GM19455 (cell line): ENCODE data around the gene PCDHGA4.
"Not testable (repeated sequence)": the region's sequence is repeated elsewhere in the genome, so short reads cannot be mapped to it uniquely, and the experiment has no call there.

Source experiments
- ATAC-seq: cut with Tn5 transposase; IDR thresholded peaks from one replicate; pipeline ENCODE4 v1.9.1; 2021; ENCODE audit not compliant: unreplicated experiment

PCDHGA4 gene

GRCh38 chr5:141346017-141346416 is 8.8 kb upstream of the PCDHGA4 start:
- not testable (repeated sequence) for ATAC-seq

GRCh38 chr5:141349917-141350619 is 4.8 kb upstream of the PCDHGA4 start, which contains the start of gene PCDHGB1:
TSS of gene PCDHGB1 (plus strand) at chr5:141350099. CDS start at chr5:141350261, 162 bp downstream.
- no peak for ATAC-seq

- no peak for ATAC-seq
Observed at GRCh38 chr5:141351591-141351990, 3.2 kb upstream of the PCDHGA4 start.

- ATAC-seq: no peak
Observed at GRCh38 chr5:141355641-141356040, 820 bp downstream of the PCDHGA4 start.

- no peak for ATAC-seq
Observed at GRCh38 chr5:141356133-141356532, 1.3 kb downstream of the PCDHGA4 start.

GRCh38 chr5:141356950-141357349 is 2.1 kb downstream of the PCDHGA4 start:
- no peak for ATAC-seq

- ATAC-seq: no peak
Observed at GRCh38 chr5:141359790-141360426, 5.1 kb downstream of the PCDHGA4 start, which contains the start of gene PCDHGB2. TSS of gene PCDHGB2 (plus strand) at chr5:141359994. CDS start at chr5:141360136, 142 bp downstream.

GRCh38 chr5:141360685-141361084 is 5.9 kb downstream of the PCDHGA4 start:
- ATAC-seq: no peak

GRCh38 chr5:141362719-141363118 is 7.9 kb downstream of the PCDHGA4 start:
- ATAC-seq: no peak

GRCh38 chr5:141363952-141364660 is 9.3 kb downstream of the PCDHGA4 start, which contains the start of gene PCDHGA5:
TSS of gene PCDHGA5 (plus strand) at chr5:141364162. CDS start at chr5:141364331, 169 bp downstream.
- ATAC-seq: no peak

- ATAC-seq: no peak
Observed at GRCh38 chr5:141366016-141366896, 11.4 kb downstream of the PCDHGA4 start.

GRCh38 chr5:141369994-141370848 is 15.4 kb downstream of the PCDHGA4 start, which contains the start of gene PCDHGB3:
TSS of gene PCDHGB3 (plus strand) at chr5:141370242. CDS start at chr5:141370395, 153 bp downstream.
- peak; percentile 98 for ATAC-seq

GRCh38 chr5:141371572-141372475 is 17.0 kb downstream of the PCDHGA4 start:
- no peak for ATAC-seq

GRCh38 chr5:141373673-141374317 is 19.0 kb downstream of the PCDHGA4 start, which contains the start of gene PCDHGA6:
TSS of gene PCDHGA6 (plus strand) at chr5:141373891. CDS start at chr5:141374084, 193 bp downstream.
- ATAC-seq: no peak

- ATAC-seq: no peak
Observed at GRCh38 chr5:141374627-141375026, 19.8 kb downstream of the PCDHGA4 start.

- not testable (repeated sequence) for ATAC-seq
Observed at GRCh38 chr5:141375444-141376155, 20.8 kb downstream of the PCDHGA4 start.
